ENCODE data around the gene TBCK. TPM values are rescaled to one million over a fixed set of nuclear protein-coding genes. Genes with fewer than 3 reads are reported as not detected.

Gene TBCK
- total and polyA plus RNA-seq, 2 donors (not counting 1 experiment from before 2014, with no cell fraction given), result 17.5 to 86.1 TPM

DNA sequence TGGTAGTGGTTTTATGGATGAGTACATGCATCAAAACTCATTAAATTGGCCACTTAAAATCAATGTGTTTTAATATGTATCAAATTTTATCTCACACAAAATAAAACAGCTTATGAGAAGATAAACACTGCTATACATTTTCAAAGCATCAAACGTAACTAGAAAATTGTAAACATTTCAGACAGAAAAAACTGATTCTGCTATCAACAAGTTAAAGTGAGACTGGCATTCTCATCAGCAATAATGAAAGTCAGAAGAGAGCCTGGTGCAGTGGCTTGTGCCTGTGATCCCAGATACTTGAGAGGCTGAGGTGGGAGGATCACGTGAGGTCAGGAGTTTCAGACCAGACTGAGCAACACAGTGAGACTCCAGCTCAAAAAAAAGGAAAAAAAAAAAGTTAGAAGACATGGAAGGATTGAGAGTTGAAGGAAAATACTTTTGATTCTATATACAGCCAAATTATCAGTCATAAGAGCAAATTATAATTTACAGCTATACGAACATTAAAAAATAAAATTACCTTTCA lies 2.9 kb downstream of the TBCK start:
- TF ChIP-seq, protein P1, sequence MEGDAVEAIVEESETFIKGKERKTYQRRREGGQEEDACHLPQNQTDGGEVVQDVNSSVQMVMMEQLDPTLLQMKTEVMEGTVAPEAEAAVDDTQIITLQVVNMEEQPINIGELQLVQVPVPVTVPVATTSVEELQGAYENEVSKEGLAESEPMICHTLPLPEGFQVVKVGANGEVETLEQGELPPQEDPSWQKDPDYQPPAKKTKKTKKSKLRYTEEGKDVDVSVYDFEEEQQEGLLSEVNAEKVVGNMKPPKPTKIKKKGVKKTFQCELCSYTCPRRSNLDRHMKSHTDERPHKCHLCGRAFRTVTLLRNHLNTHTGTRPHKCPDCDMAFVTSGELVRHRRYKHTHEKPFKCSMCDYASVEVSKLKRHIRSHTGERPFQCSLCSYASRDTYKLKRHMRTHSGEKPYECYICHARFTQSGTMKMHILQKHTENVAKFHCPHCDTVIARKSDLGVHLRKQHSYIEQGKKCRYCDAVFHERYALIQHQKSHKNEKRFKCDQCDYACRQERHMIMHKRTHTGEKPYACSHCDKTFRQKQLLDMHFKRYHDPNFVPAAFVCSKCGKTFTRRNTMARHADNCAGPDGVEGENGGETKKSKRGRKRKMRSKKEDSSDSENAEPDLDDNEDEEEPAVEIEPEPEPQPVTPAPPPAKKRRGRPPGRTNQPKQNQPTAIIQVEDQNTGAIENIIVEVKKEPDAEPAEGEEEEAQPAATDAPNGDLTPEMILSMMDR (IDR thresholded peaks at IDR 0.05), result no peak
- no peak for TF ChIP-seq EZH2 (IDR thresholded peaks at IDR 0.05; ENCODE audit: borderline replicate concordance, insufficient read depth, low read depth, low read length, poor library complexity, severe bottlenecking)
- Mint-ChIP-seq H3K9me3 (ENCODE audit: insufficient read depth) (no peaks in the 10 kb centered on the region), H3K27ac (no peak overlapping the region), H3K27me3 (no peaks in the 10 kb centered on the region), H3K4me3 (no peak overlapping the region), H3K4me1 (peaks cover 20% of the 10 kb centered on the region)
- no peak overlapping the region for H2AFZ ChIP-seq (ENCODE audit: insufficient read depth, low read depth, low read length, poor library complexity, severe bottlenecking)
- no peaks in the 10 kb centered on the region for H3K9me3 ChIP-seq (ENCODE audit: control extremely low read depth in 1 of 3, control insufficient read depth in 2 of 3, insufficient read depth in 1 of 3, low read length in 2 of 3)
- H4K20me1 ChIP-seq (ENCODE audit: control insufficient read depth, insufficient read depth, low read length, poor library complexity, severe bottlenecking), result no peaks in the 10 kb centered on the region
- H3K4me1 ChIP-seq (ENCODE audit: control insufficient read depth in 2 of 2, insufficient read depth in 2 of 2, low read length in 2 of 2), result peaks cover 19 to 25% of the 10 kb centered on the region in 2 donors
- CTCF ChIA-PET, result interaction anchor here (1.0 to 1.3 kb wide), 2 partner anchors 15 to 16 kb away, joined by 3 to 5 read pairs; no protein-coding TSS in a partner anchor
- no peak overlapping the region for H3K4me2 ChIP-seq (replicated peaks; ENCODE audit: low read depth, low read length, poor library complexity, severe bottlenecking)
- no peaks in the 10 kb centered on the region for H3K36me3 ChIP-seq (replicated peaks in 1 of 2; ENCODE audit: control extremely low read depth in 1 of 2, control insufficient read depth in 1 of 2, extremely low read depth in 1 of 2, insufficient read depth in 2 of 2, low read length in 1 of 2)
- peak overlapping the region in 1 of 2 donors; percentile 32 for H3K27ac ChIP-seq (ENCODE audit: low read length in 2 of 2)
- H3K4me3 ChIP-seq (ENCODE audit: control extremely low read depth in 1 of 5, extremely low read depth in 1 of 5, insufficient read depth in 1 of 5, low read depth in 2 of 5, low read length in 4 of 5), result no peak overlapping the region
- peaks cover 89% of the 10 kb centered on the region for H3K79me2 ChIP-seq (ENCODE audit: control insufficient read depth, insufficient read depth, low read length)
- DNase-seq (no peak), ATAC-seq (ENCODE audit: low read depth) (no peak)
- no peaks in the 10 kb centered on the region for H3K27me3 ChIP-seq (replicated peaks in 1 of 4; ENCODE audit: control extremely low read depth in 1 of 4, control insufficient read depth in 3 of 4, insufficient read depth in 4 of 4, low read length in 3 of 4)
- POLR2A ChIA-PET, result no interaction called here
- no CpG with 5 or more reads among the region's 3 CpGs for WGBS (ENCODE audit: insufficient coverage)
- intact Hi-C loops (cut with micrococcal nuclease), result loop anchor here (10.0 kb wide), 1 partner anchor 1672 kb away; the partner anchor contains the start of gene HADH
- H3K9ac ChIP-seq (ENCODE audit: low read length), result no peak overlapping the region

DNA sequence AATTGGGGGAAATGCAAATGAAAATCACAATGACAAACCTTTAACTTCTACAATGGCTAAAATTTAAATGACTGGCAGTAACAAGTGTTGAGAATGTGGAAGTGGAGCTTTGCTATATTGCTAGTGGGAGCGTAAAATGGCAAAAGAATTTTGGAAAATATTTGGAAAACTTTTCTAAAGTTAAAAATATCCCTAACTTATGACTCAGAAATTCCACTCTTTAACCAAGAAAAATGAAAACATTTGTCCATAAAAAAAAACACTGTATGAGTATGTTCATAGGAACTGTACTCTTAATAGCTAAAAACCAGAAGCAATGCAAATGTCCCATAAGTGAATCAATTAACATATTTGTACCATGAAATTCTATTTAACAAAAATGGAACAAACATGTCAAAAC lies 3.6 kb downstream of the TBCK start:
- no CpG with 5 or more reads among the region's 1 CpG for WGBS (ENCODE audit: insufficient coverage)
- no peaks in the 10 kb centered on the region for H3K27me3 Mint-ChIP-seq
- Histone ChIP-seq H3K27me3 (replicated peaks in 1 of 4; ENCODE audit: control extremely low read depth in 1 of 4, control insufficient read depth in 3 of 4, insufficient read depth in 4 of 4, low read length in 3 of 4) (no peaks in the 10 kb centered on the region), H3K9ac (ENCODE audit: low read length) (no peak overlapping the region), H3K4me3 (ENCODE audit: control extremely low read depth in 1 of 5, extremely low read depth in 1 of 5, insufficient read depth in 1 of 5, low read depth in 2 of 5, low read length in 4 of 5) (no peak overlapping the region), H3K36me3 (replicated peaks in 1 of 2; ENCODE audit: control extremely low read depth in 1 of 2, control insufficient read depth in 1 of 2, extremely low read depth in 1 of 2, insufficient read depth in 2 of 2, low read length in 1 of 2) (no peaks in the 10 kb centered on the region), H2AFZ (ENCODE audit: insufficient read depth, low read depth, low read length, poor library complexity, severe bottlenecking) (no peak overlapping the region), H3K27ac (ENCODE audit: low read length in 2 of 2) (peak overlapping the region in 1 of 2 donors; percentile 32), H4K20me1 (ENCODE audit: control insufficient read depth, insufficient read depth, low read length, poor library complexity, severe bottlenecking) (no peaks in the 10 kb centered on the region), H3K9me3 (ENCODE audit: control extremely low read depth in 1 of 3, control insufficient read depth in 2 of 3, insufficient read depth in 1 of 3, low read length in 2 of 3) (no peaks in the 10 kb centered on the region), H3K4me1 (ENCODE audit: control insufficient read depth in 2 of 2, insufficient read depth in 2 of 2, low read length in 2 of 2) (peaks cover 12 to 18% of the 10 kb centered on the region in 2 donors), H3K4me2 (replicated peaks; ENCODE audit: low read depth, low read length, poor library complexity, severe bottlenecking) (no peak overlapping the region), H3K79me2 (ENCODE audit: control insufficient read depth, insufficient read depth, low read length) (peaks cover 87% of the 10 kb centered on the region)
- intact Hi-C loops (cut with micrococcal nuclease), result loop anchor here (10.0 kb wide), 1 partner anchor 1672 kb away; the partner anchor contains the start of gene HADH
- H3K27ac Mint-ChIP-seq, result no peak overlapping the region
- ChIA-PET POLR2A (no interaction called here), CTCF (no interaction called here)
- peaks cover 20% of the 10 kb centered on the region for H3K4me1 Mint-ChIP-seq
- no peaks in the 10 kb centered on the region for H3K9me3 Mint-ChIP-seq (ENCODE audit: insufficient read depth)
- no peak overlapping the region for H3K4me3 Mint-ChIP-seq
- no peak for TF ChIP-seq EZH2 (IDR thresholded peaks at IDR 0.05; ENCODE audit: borderline replicate concordance, insufficient read depth, low read depth, low read length, poor library complexity, severe bottlenecking)
- TF ChIP-seq, protein P1 (IDR thresholded peaks at IDR 0.05), result no peak
- ATAC-seq (ENCODE audit: low read depth) (no peak), DNase-seq (no peak)

Data from B cell (primary cell).